Measurements from ENCODE around the gene CDC40. TPM values are rescaled to one million over a fixed set of nuclear protein-coding genes. Genes with fewer than 3 reads are reported as not detected.

Gene CDC40
- total RNA-seq, 1 experiment from 2014 or later, result 26.2 TPM

DNA sequence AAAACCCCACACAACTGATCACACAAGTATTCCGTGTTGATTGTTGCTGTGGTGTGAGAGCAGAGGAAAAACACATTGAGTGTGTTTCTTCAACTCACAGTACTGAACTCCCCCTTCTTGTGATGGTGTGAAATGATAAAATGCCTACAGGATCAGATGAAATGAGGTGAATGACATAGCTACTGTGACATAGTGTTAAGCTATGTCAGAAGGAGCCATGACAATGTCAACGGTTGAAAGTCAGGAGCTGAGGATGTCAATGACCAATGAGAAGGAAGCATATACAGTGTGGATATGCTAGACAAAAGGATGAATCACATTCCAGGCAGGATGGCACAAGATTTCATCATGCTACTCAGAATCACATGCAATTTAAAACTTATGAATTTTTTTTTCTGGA, 39.6 kb upstream of the CDC40 start:
- Histone ChIP-seq H4K20me1 (ENCODE audit: insufficient read depth) (no peaks in the 10 kb centered on the region), H3K4me1 (ENCODE audit: control insufficient read depth in 1 of 2, insufficient read depth in 2 of 2, low read length in 2 of 2) (no peaks in the 10 kb centered on the region), H2AFZ (ENCODE audit: low read depth, low read length, poor library complexity, severe bottlenecking) (no peak overlapping the region), H3K27me3 (ENCODE audit: insufficient read depth, low read length) (no peaks in the 10 kb centered on the region), H3K4me3 (replicated peaks in 1 of 2; ENCODE audit: low read depth in 1 of 2, low read length in 2 of 2) (no peak overlapping the region), H3K4me2 (ENCODE audit: low read length) (no peak overlapping the region), H3K9ac (ENCODE audit: low read length) (no peak overlapping the region), H3K36me3 (ENCODE audit: control insufficient read depth in 1 of 2, insufficient read depth in 2 of 2, low read length in 2 of 2) (no peaks in the 10 kb centered on the region), H3K79me2 (ENCODE audit: insufficient read depth, low read length) (no peaks in the 10 kb centered on the region), H3K9me2 (ENCODE audit: insufficient read depth) (no peaks in the 10 kb centered on the region), H3K27ac (ENCODE audit: low read depth, low read length) (no peak overlapping the region), H3K9me3 (ENCODE audit: control insufficient read depth in 1 of 2, insufficient read depth in 1 of 2, low read depth in 1 of 2, low read length in 2 of 2) (peaks cover 6 to 10% of the 10 kb centered on the region in 2 experiments; a peak in 2 of 4 replicates)
- intact Hi-C loops (cut with micrococcal nuclease), result no loop called here
- ChIA-PET CTCF (no interaction called here), RAD21 (ENCODE audit: low non-redundant PET in 1 of 2, low total read pairs in 2 of 2, uncharacterized antibody in 2 of 2, unreplicated experiment in 2 of 2) (no interaction called here), POLR2A (no interaction called here)
- DNase-seq (ENCODE audit: low read depth, low spot score) (peak; percentile 52), ATAC-seq (no peak)
- TF ChIP-seq FOSL1 (IDR thresholded peaks at IDR 0.05; ENCODE audit: low read depth) (0 out of 2 replicates have a peak, but pooled peaks have one; percentile 20), ATF3 (IDR thresholded peaks at IDR 0.05) (no peak), TCF7L2 (IDR thresholded peaks at IDR 0.05; ENCODE audit: borderline replicate concordance, extremely low read depth, insufficient read depth, insufficient read length) (no peak), POLR2AphosphoS5 (IDR thresholded peaks at IDR 0.05; ENCODE audit: low read depth, low read length) (0 out of 2 replicates have a peak, but pooled peaks have one; percentile 21), EGR1 (IDR thresholded peaks at IDR 0.05; ENCODE audit: low read depth) (no peak), SRF (IDR thresholded peaks at IDR 0.05; ENCODE audit: low read depth) (no peak), CEBPB (IDR thresholded peaks at IDR 0.05; ENCODE audit: low read depth) (peak; percentile 83), SIN3A (IDR thresholded peaks at IDR 0.05; ENCODE audit: low read depth) (no peak), EZH2 (IDR thresholded peaks at IDR 0.05) (no peak), YY1 (IDR thresholded peaks at IDR 0.05; ENCODE audit: extremely low read depth, insufficient replicate concordance, low read depth, low read length) (no peak), MAX (IDR thresholded peaks at IDR 0.05) (peak; percentile 42; the same call in 1 of the 2 replicates), CBX3 (IDR thresholded peaks at IDR 0.05; ENCODE audit: low read depth) (0 out of 2 replicates have a peak, but pooled peaks have one; percentile 43), SP1 (IDR thresholded peaks at IDR 0.05; ENCODE audit: low read depth) (peak; percentile 28)
- no TSS peak for BruUV-seq (replicated peaks)

All from HCT116 (cell line).